Embryonic facial prominence (tissue), 1 donor: ENCODE results near the gene EGFR.

Experiments
- DNase-seq: peaks from one replicate; pipeline ENCODE4 v3.0.0-alpha.2; 2016; ENCODE audit errors: extremely low spot score

The EGFR gene

GRCh38 chr7:55063061-55063460 is 44.2 kb downstream of the EGFR start:
- no peak for DNase-seq

DNA sequence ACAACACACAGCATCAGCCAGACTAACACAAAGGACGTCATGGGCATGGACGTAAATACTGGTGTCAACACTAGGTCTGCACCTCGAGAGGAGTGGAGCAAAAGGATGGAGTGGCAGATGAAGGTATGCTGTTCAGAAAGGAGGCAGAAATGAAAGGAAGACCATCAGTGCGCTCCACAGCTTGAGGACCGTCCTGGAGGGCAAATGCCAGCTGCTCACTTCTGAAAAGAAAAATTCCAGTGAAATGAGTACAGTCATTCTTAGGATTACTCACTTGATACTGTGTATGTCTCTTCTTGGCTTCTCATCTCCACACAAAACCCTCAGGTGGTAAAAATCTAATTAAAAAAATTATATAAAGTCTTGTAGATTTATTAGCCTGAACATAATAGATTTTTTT is 44.8 kb downstream of the EGFR start:
- DNase-seq, result no peak

DNA sequence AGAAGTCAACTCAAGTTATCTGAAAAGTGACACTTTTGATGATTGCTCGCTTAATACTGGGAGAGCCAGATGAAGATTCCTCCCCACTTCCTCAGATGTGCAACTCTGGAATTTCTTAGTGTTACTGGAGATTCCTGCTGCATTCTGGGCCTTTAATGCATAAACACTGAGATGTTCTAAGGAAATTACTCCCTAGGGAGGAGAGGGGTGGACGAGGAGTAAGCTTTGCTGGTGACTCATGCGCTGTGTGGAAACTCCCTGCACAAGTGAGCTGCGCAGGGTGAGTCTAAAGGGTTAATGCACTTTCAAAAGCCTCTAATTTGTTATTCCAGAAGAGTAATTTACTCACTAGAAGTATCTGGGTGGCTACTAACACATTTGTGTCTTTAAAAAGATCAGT is 46.3 kb downstream of the EGFR start:
- no peak for DNase-seq

DNA sequence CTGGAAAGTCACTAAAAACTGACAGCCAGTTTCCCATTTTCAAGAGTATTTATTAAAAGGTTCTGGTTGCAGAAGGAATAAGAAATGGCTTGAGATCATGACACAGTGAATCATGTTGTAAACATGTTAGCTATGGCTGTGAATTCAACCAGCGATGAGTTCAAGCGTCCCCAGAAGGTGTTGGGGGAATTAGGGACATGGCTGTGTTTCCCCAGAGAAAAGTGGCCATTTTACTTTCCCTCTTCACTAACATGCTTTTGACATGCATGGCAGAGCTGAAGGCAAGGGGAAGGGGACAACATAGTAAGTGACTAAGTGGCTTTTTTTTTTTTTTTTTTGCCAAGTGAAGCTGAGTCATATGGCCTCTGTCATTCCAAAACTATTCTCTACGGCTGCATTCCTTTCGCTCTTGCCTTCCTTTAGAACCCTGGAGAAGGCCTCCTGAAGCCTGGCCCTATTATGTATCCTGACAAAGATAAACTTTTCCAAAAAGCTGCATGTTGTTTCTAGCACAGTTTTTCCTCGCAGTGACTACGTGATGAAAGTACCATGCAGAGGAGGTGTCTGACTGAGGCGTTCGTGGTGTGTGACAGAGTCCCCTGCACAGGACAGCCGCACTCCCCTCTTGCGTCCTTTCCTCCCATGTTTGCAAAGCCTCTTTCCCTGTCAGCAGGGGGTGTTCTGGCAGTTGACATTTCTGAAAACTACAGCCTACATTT is 46.9 kb downstream of the EGFR start:
- no peak for DNase-seq

DNA sequence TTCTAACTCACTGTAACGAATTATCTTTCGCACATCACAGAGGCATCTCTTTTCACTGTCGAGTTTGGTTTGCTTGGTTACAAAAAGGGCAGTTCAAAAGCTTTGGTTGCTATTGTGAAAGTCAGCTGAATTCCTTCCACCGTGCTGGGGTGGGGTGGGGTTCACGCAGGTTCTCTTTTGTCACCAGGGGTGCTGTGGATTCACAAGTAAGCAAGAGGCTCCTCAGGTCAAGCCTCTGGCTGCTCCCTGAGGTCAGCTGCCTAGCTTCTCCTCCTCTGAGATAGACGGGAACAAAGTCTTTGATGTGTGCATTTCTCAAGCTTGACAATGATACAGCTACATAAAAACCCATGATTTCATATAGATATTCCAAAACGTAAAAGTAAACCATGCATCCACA is 47.7 kb downstream of the EGFR start:
- no peak for DNase-seq

DNA sequence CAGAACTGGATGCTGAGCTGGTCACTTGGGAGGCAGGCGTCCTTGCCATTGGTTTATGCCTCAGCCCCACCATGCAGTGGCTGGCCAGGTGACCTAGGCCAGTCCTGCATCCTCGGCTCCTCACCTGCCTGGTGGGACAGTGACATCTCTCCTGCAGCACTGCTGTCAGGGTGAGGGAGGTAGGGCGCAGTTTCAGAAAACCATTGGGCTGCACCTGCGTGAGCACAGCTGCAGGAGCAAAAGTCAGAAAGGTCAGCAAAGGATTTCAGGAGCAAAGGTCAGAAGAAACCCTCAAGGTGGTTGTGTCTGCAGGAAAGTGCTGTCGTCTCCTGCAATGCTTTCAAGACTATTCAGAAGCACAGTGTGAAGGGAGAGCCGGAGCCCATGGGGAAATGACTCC is 48.1 kb downstream of the EGFR start:
- no peak for DNase-seq

DNA sequence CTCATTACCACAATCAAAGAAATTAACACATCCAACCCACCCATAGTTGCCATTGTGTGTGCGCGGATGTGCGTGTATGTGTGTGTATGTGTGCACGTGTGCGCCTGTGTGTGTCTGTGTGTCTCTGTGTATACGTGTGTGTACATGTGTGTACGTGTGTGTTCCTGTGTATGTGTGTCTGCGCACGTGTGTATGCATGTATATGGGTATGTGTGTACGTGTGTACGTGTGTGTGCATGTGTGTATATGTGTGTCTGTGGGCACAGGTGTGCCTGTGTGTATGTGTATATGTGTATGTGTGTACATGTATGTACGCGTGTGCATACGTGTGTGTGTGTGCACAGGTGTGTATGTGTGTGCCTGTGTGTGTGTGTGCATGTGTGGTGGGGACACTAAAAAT is 48.9 kb downstream of the EGFR start:
- DNase-seq, result no peak

- no peak for DNase-seq
These were observed 50.5 kb downstream of the EGFR start for GRCh38 chr7:55069271-55069792.

DNA sequence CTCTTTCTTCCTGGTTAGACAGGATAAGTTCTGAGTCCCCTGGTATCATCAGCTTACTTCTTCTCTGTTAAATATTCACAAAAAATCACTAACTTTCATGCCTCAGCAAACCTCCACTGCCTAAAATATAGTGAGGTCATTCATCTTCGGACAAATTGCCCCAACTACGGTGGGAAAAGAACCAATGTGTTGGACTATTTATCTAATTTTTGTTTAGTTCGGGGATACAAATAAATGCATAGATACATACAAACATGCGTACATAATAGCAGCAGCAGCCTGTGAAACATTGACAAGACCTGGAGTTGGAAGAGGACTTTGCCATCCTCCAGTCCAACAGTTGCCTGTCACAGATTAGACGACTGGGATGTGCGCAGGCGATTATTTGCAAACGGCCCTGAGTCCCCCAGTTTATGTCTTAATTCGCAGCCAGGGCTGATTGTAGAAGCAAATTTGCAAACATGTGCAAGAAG is 51.5 kb downstream of the EGFR start:
- no peak for DNase-seq

DNA sequence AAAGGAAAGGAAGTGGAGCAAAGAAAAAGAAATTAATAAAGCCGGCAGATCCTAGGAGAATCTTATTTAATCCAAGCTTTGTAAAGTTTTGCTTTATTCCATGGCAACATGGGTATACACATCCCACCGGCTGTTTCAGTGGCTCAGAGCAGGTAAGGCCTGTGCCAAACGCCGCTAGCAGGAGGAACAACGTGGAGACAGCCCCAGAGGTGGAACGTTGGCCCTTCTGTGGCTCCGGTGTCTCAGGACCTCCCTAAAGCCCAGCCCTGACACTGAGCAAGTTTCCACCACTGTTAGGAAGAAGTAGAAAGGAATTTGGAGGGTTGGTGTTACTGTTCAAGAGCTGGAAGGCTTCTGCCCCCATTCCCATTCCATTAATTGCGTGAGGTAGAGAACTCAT is 52.0 kb downstream of the EGFR start:
- no peak for DNase-seq

- DNase-seq, result no peak
These were observed 52.8 kb downstream of the EGFR start for GRCh38 chr7:55071411-55072175.

DNA sequence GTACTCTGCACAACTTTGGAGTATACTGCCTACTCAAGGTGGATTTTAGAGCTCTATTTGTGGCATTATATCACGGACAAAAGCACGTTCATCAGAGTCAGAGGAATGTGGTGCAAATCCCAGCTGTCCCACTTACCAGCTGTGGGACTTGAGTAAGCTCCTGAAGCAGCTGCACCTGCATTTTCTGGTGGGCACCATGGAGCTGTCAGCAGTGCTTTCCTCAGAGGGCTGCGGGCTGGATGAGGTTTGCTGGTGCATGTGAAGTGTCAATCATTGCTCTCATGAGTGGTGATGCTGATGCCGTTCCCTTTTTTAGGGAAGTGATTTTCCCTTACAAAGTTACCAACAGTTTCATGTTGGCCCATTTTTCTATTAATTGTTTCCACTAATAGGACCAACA is 53.4 kb downstream of the EGFR start:
- no peak for DNase-seq

DNA sequence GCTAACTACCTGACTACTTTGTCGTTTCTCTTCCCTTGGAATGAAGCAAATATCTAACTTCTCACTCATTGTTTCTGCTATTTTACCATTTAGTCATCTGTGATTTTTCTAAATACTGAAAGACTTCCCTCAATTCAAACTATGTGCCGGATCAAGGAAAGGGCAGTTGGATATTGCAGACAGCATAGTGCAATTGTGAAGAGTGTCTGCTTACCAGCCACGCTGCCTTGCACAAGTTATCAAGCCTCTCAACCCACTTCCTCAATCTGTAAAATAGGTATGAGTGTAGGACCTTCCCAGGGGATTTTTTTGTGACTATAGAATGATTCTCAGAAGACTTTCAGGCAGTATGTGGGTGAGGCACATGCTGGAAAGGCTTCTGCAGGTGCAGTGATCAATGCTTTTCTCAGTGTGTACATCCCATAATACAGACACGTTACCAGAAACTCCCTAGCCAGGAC is 54.3 kb downstream of the EGFR start:
- DNase-seq, result no peak

- no peak for DNase-seq
These were observed 55.2 kb downstream of the EGFR start for GRCh38 chr7:55073976-55074528.

GRCh38 chr7:55075464-55076021 is 56.7 kb downstream of the EGFR start:
- DNase-seq, result no peak

DNA sequence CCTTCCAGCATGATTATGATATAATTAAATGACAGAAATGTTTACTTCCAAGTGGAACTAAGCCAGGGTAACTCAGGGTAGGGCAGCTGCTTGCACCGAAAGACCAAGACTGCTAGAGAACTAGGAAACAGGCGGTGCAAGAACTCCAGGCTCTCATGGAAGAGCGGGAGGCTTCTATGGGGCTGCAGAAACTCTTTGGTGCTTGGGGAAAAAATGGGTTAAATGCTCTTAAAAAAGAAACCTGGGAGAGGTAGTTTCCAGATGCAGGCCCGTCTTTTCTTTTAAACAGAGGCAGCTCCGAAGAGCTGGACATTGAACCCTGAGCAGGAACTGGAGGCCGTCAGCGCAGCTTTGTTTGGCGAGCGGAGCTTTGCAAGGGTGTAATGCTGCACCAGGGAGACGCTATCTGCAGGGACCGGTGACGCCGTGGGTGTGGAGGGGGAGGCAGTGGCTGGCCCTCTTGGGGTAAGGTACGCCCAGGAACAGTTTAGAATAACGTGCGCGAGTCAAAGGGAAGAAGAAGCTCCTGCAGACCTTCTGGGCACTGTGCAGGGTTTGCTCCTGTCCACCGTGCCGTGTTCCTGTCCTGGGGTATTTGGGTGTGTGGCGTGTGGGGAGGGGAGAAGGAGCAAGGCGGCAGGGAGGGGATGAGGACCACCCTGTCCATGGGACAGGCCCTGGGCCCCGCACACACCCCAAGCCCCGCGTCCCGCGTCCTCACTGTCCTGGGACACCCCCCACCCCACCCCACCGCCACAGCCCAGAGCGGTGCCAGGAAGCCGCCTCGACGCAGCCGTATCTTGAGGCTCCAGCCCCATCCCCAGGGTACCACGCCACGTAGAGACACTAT is 59.0 kb downstream of the EGFR start:
- DNase-seq, result no peak

DNA sequence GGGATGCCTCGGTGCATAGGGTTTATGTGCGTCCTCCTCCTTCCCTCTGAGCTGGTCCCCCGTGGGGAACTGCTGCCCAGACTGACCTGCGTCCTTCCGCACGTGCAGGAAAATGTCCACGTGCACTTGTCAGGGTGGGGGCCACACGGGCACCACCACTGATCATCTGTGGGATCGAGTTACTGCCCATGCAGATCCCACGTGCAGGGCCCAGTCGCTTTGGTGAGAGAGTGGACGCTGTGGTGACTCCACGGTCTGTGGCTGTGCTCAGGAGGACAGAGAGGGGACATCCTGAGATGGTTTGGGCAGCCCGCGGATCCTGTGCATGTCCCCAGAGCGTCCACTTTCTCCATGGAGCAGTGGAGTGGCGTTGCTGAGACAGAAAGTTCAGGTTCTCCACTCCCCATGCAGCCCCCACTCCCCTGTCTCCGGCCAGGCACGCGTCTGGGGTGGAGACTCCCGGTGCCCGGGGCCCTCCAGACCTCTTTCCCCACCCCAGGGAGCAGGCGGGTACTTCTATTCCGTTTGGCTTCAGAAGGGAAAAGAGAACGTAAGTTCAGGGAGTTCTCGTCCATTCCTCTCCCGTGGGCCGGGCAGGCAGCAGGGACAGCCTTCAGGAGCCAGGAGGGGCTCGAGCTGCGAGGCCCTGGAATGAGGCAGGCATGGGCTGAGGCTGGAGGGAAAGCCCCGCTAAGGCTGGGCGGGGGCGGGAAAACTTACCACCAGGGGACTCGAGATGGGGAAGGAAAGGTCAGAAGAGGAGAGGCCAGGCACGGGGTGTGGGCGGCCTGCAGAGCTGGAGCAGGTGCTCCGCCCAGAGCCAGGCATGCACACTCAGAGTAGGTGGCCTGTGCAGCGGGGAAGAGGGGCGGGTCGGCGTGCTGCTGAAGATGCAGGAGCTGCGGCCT is 59.9 kb downstream of the EGFR start:
- no peak for DNase-seq

DNA sequence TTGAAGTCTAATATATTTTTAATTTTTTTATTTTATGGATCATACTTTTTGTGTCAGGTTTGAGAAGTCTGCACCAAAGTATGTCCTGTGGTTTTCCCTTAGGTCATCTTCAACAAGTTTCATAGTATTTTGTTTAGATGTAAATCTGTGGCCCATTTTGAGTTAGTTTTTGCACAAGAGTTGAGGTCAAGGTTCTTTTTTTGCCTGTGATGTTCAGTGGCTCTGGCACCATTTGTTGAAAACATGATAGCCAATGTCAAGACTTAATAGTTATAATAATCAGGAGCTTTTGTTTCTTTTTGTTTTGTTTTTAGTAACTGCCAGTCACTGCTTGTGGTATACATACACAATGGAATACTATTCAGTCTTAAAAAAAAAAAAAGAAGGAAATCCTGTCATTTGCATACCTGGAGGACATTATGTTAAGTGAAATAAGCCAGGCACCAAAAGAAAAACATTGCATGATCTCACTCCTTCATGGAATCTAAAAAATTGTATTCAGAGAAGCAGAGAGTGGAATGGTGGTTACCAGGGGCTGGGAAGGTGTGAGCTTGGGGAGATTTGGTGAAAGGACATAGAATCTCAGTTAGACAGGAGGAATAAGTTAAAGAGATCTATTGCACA is 61.3 kb downstream of the EGFR start:
- DNase-seq, result no peak

DNA sequence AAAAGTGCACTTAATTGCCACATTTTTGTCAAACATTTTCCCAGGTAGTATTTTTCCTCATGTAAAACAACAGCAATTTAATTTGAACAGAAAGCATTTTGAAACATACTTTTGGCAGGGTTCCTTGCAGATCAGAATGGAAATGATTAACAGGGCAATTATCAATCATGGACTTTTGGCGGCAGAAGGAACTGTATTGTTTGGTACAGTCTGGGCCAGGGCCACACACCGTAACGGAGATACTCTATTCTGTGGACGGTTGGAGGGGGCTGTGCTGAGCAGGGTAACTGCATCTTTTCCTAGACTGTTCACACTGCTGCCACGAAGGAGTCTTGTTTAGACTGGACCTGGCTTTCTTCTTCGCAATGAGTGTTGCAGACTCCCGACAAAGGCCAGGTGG is 62.3 kb downstream of the EGFR start:
- DNase-seq, result no peak
